AG04449 (cell line): ENCODE data around the gene WDR59.

Experiments
- CTCF ChIA-PET: fragments of 350-600 bp; formaldehyde crosslinking; extraction: SDS; loops from one replicate; lab custom pipeline; 2021; ENCODE audit warnings: antibody characterized with exemption; lab: Yijun Ruan, JAX
- POLR2A ChIA-PET: fragments of 400-600, 350-600 bp; formaldehyde crosslinking; extraction: SDS; loops from one replicate; lab custom pipeline; 2020; ENCODE audit warnings: antibody characterized with exemption, inconsistent platforms; lab: Yijun Ruan, JAX
- DNase-seq: peaks from one replicate; pipeline ENCODE4 v3.0.0-alpha.2; 2010; ENCODE audit warnings: low read depth, low spot score
- H3K4me3 ChIP-seq: 2 replicates; pipeline ENCODE4 v1.5.1; 2011; ENCODE audit warnings: low read depth, mild to moderate bottlenecking, control low read depth, low read length
- CTCF ChIP-seq: IDR thresholded peaks from one replicate; pipeline ENCODE4 v1.5.1; 2011; ENCODE audit warnings: mild to moderate bottlenecking, moderate library complexity, low read length, control low read depth, inconsistent platforms; ENCODE audit not compliant: insufficient read depth; ENCODE audit errors: missing control alignments

Gene WDR59

GRCh38 chr16:74949309-74949708, 35.6 kb downstream of the WDR59 start:
- ChIA-PET POLR2A (no interaction called here), CTCF (no interaction called here)
- no peak for TF ChIP-seq CTCF
- no peak overlapping the region for H3K4me3 ChIP-seq
- no peak for DNase-seq

- no peak for TF ChIP-seq CTCF
- ChIA-PET CTCF (no interaction called here), POLR2A (no interaction called here)
- no peak for DNase-seq
- no peak overlapping the region for H3K4me3 ChIP-seq
Measured at GRCh38 chr16:74944466-74944865, 40.5 kb downstream of the WDR59 start.

GRCh38 chr16:74942977-74943918, 41.7 kb downstream of the WDR59 start:
- ChIA-PET CTCF (interaction anchor here (0.6 to 1.4 kb wide), 4 partner anchors 10 to 165 kb away, joined by 3 read pairs; no protein-coding TSS in a partner anchor), POLR2A (no interaction called here)
- H3K4me3 ChIP-seq, result no peak overlapping the region
- no peak for TF ChIP-seq CTCF
- no peak for DNase-seq

- POLR2A ChIA-PET, result no interaction called here
- no peak overlapping the region for H3K4me3 ChIP-seq
- no peak for TF ChIP-seq CTCF
- DNase-seq, result no peak
- CTCF ChIA-PET, result interaction anchor here (0.9 to 1.4 kb wide), 3 partner anchors 9 to 166 kb away, joined by 3 read pairs; no protein-coding TSS in a partner anchor
Measured at GRCh38 chr16:74942566-74942965, 42.4 kb downstream of the WDR59 start.

GRCh38 chr16:74939688-74940087, 45.2 kb downstream of the WDR59 start:
- CTCF ChIA-PET, result no interaction called here

More at GRCh38 chr16:74939688-74940087, 45.2 kb downstream of the WDR59 start:
- H3K4me3 ChIP-seq, result no peak overlapping the region
- POLR2A ChIA-PET, result no interaction called here
- TF ChIP-seq CTCF, result no peak
- DNase-seq, result no peak
